AG04450 (cell line): ENCODE measurements around the gene GFOD1. TPM values are rescaled to one million over a fixed set of nuclear protein-coding genes. Genes with fewer than 3 reads are reported as not detected.
"Not testable (repeated sequence)": the region's sequence is repeated elsewhere in the genome, so short reads cannot be mapped to it uniquely, and the experiment has no call there.

Experiments used
- CTCF ChIA-PET: fragments of 300-600, 350-600 bp; formaldehyde crosslinking; extraction: SDS; loops from one replicate; lab custom pipeline; 2022; ENCODE audit warnings: antibody characterized with exemption, inconsistent platforms; lab: Charles Lee
- POLR2A ChIA-PET: fragments of 350-600 bp; formaldehyde crosslinking; extraction: SDS; loops from one replicate; lab custom pipeline; 2021; ENCODE audit warnings: antibody characterized with exemption, inconsistent platforms; lab: Yijun Ruan, JAX
- DNase-seq: peaks from one replicate; pipeline ENCODE4 v3.0.0-alpha.2; 2011; ENCODE audit warnings: low read depth, low spot score
- H3K27ac ChIP-seq: one replicate; pipeline ENCODE4 v1.5.1; 2012; ENCODE audit warnings: low read depth, low read length, control low read depth
- H3K27me3 ChIP-seq: one replicate; pipeline ENCODE4 v1.6.0; 2012; ENCODE audit warnings: low read length; ENCODE audit not compliant: control insufficient read depth, insufficient read depth
- H3K4me3 ChIP-seq: 2 replicates; pipeline ENCODE4 v1.5.1; 2011; ENCODE audit warnings: mild to moderate bottlenecking, low read depth, low read length, control low read depth
- H3K9me3 ChIP-seq: 2 replicates; pipeline ENCODE4 v1.5.1; 2012; ENCODE audit warnings: low read length; ENCODE audit not compliant: control insufficient read depth, insufficient read depth
- polyA plus RNA-seq: library from polyadenylated mRNA; depleted of rRNA; stranded (reverse); fragments of >200 nt; gene quantifications from 2 replicates; pipeline ENCODE4 v1.2.3, GENCODE V29; 2011
- TF ChIP-seq, protein P1 (sequence below): IDR thresholded peaks from 2 replicates; pipeline ENCODE4 v1.5.1; 2011; ENCODE audit warnings: low read depth, low read length, control low read depth, inconsistent platforms

GFOD1 gene
- polyA plus RNA-seq, 1 experiment = 3.0 TPM

DNA sequence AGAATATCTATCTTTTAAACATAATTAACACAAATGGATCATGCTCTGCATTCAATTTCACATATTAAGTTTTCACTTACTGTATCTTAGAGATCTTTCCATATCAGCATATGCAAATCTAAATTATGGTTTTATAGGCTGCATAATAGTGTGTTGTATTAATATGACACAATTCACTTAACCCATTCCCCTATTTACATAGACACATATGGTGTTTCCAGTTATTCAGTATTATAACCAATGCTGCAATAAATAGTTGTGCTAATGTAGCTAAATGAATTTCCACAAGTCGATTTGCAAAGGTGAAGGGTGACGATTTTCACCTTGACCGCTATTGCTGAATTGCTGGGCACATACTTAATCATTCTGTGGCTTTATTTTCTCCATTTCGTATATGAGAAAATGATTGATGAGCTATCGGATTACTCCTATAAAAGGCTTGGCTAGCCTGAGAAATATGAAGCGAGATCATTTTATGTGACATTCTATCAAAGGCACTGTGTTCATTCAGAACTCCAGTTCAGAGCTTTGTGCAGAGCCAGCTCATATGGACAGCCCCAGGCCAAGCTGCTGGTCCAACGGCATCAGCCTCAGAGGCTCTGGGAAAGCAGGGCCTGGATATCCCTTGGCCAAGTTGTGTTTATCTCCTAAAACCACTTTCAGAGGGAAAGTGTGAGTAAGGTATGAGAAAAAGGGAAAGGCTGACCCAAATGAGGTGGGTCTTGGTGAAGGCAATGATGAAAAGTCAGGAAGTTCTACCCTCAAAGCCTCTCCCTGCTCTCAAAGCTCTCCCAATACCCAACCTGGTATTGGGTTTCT is 50.8 kb downstream of the GFOD1 start:
- TF ChIP-seq, protein P1, sequence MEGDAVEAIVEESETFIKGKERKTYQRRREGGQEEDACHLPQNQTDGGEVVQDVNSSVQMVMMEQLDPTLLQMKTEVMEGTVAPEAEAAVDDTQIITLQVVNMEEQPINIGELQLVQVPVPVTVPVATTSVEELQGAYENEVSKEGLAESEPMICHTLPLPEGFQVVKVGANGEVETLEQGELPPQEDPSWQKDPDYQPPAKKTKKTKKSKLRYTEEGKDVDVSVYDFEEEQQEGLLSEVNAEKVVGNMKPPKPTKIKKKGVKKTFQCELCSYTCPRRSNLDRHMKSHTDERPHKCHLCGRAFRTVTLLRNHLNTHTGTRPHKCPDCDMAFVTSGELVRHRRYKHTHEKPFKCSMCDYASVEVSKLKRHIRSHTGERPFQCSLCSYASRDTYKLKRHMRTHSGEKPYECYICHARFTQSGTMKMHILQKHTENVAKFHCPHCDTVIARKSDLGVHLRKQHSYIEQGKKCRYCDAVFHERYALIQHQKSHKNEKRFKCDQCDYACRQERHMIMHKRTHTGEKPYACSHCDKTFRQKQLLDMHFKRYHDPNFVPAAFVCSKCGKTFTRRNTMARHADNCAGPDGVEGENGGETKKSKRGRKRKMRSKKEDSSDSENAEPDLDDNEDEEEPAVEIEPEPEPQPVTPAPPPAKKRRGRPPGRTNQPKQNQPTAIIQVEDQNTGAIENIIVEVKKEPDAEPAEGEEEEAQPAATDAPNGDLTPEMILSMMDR = no peak

DNA sequence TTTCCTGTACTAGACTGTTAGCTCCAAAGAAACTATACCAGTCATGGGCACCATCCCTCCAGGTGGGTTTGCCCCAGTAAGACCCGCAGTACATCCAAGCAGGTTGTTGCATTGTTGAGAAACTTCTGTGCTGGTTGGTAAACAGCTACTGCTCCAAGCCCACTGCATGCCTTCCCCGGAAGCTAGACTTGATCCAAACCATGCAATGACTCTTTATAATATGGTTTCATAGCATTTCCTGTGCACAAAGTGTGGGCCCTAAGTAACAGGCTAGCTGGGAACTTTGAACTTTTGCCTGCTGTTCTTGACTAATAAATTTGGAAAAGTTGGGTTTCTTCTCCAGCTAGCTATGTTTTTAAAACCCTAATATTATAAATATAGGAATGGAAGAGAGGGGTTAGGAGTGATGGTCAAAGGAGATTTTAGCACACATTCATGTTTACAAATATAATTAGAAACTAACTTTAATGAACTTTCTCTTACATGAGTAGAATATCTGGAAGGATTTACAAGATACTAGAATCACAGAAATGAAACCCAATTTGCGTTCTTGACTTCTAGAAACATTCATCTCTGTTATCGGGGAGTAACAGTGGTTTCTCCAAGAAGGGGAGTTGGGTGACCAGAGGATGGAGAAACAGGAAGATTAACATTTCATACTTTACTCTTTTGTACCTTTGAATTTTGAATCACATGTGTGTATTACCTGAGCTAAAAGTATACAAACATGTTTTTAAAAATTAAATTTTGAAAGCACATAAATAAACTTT is 51.7 kb downstream of the GFOD1 start:
- Histone ChIP-seq H3K27ac (no peak overlapping the region), H3K27me3 (no peaks in the 10 kb centered on the region), H3K4me3 (no peak overlapping the region), H3K9me3 (no peaks in the 10 kb centered on the region)
- ChIA-PET CTCF (no interaction called here), POLR2A (no interaction called here)
- no peak for DNase-seq
- TF ChIP-seq, protein P1 = no peak

More for the DNA sequence above, 50.8 kb downstream of the GFOD1 start:
- Histone ChIP-seq H3K9me3 (no peaks in the 10 kb centered on the region), H3K27ac (no peak overlapping the region), H3K27me3 (no peaks in the 10 kb centered on the region), H3K4me3 (no peak overlapping the region)
- ChIA-PET POLR2A (no interaction called here), CTCF (interaction anchor here (0.8 kb wide), 1 partner anchor 22 kb away, joined by 3 read pairs; no protein-coding TSS in a partner anchor)
- DNase-seq = no peak

DNA sequence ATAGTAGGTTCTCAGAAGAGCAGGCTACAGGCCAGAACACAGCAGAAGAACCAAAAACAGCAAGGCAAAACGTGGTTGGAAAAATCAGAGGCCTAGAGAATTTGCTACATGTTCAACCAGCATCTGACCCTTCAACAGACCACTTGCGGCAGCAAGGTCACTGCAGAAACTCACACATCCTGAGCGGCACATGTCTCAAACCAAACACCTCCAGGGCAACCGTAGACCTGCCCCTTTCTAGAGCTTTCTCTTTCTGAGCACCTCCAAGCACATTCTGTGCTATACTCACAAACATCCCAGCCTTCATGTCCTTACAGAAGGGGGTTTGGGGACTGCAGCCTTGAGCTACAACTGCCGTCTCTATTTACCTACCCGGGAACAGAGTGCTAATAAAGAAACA is 52.6 kb downstream of the GFOD1 start:
- TF ChIP-seq, protein P1 = no peak
- H3K27me3 ChIP-seq = no peaks in the 10 kb centered on the region
- no peak overlapping the region for H3K27ac ChIP-seq
- H3K4me3 ChIP-seq = no peak overlapping the region
- ChIA-PET CTCF (no interaction called here), POLR2A (no interaction called here)
- DNase-seq = no peak
- H3K9me3 ChIP-seq = no peaks in the 10 kb centered on the region

DNA sequence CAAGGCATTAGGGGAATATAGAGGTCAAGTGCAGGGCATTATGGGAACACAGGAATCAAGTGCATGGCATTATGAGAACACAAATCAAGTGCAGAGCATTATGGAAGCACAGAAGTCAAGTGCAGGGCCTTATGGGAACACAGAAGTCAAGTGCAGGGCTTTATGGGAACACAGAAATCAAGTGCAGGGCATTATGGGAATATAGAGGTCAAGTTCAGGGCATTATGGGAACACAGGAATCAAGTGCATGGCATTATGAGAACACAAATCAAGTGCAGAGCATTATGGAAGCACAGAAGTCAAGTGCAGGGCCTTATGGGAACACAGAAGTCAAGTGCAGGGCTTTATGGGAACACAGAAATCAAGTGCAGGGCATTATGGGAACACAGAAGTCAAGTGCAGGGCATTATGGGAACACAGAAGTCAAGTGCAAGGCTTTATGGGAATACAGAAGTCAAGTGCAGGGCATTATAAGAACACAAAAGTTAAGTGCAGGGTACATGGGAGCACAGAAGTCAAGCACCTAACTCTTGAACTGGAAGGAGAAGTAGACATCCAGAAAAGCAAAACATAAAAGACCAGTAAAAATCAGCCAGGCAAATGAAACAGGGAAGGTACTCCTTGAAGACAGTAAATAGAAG is 53.1 kb downstream of the GFOD1 start:
- POLR2A ChIA-PET, H3K4me3 ChIP-seq, DNase-seq, H3K27ac ChIP-seq, CTCF ChIA-PET, H3K9me3 ChIP-seq, H3K27me3 ChIP-seq: not testable (repeated sequence)

DNA sequence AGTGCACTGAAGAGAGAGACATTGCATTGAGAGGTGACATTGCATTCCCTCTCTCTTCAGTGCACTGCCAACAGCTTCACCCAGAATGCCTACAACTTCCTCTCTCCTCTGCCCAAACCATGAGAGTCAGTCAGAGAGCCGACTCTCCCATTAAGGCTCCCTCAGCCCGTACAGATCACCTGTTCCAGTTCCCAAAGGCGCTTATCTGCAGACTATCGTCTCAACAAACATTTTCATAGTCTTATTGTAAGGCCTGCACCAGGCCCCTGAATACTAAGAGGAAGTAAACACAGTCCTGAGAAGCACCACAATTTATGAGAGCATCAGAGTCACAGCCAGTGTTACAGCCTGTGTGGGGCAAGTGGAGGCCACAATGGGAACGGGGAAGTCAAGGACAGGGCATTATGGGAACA is 53.7 kb downstream of the GFOD1 start:
- ChIA-PET POLR2A (no interaction called here), CTCF (no interaction called here)
- Histone ChIP-seq H3K4me3 (no peak overlapping the region), H3K9me3 (no peaks in the 10 kb centered on the region), H3K27me3 (no peaks in the 10 kb centered on the region), H3K27ac (no peak overlapping the region)
- TF ChIP-seq, protein P1 = no peak
- no peak for DNase-seq
